Measurements from ENCODE around the gene ISG20. TPM values are rescaled to one million over a fixed set of nuclear protein-coding genes. Genes with fewer than 3 reads are reported as not detected.

Gene ISG20
- total RNA-seq, 1 experiment from 2014 or later = 14.9 TPM

GRCh38 chr15:88705769-88706165 is 67.0 kb downstream of the ISG20 start:
- BruUV-seq (replicated peaks) = no TSS peak
- intact Hi-C loops (cut with micrococcal nuclease; ENCODE audit: unreplicated experiment) (no loop called here), in situ Hi-C loops (cut with HindIII; ENCODE audit: low pct_unique_long_range_greater_than_20kb, low sequenced_read_pairs) (no loop called here)
- no peak overlapping the region for H3K27ac ChIP-seq (ENCODE audit: low read length)
- peak overlapping the region; percentile 24 to 32; a peak in 3 of 4 replicates for H3K4me3 ChIP-seq (ENCODE audit: low read depth in 2 of 2, low read length in 2 of 2)
- no peaks in the 10 kb centered on the region for H3K36me3 ChIP-seq (ENCODE audit: control insufficient read depth, insufficient read depth, low read length)
- no peak for DNase-seq (ENCODE audit: low read depth, low spot score)
- no peak for TF ChIP-seq POLR2AphosphoS5 (IDR thresholded peaks at IDR 0.05; ENCODE audit: low read depth, low read length)
- TF ChIP-seq TCF7L2 (IDR thresholded peaks at IDR 0.05; ENCODE audit: low read depth, low read length) = no peak
- no peak for TF ChIP-seq SIN3A (IDR thresholded peaks at IDR 0.05; ENCODE audit: borderline replicate concordance, insufficient read depth, low read depth, low read length)
- TF ChIP-seq CTCF (IDR thresholded peaks at IDR 0.05) = no peak
- no peak for TF ChIP-seq REST (IDR thresholded peaks at IDR 0.05; ENCODE audit: insufficient read depth in 1 of 2, low read depth in 2 of 2, low read length in 1 of 2)
- H3K27me3 ChIP-seq (ENCODE audit: control insufficient read depth, insufficient read depth, low read length) = peaks cover 21% of the 10 kb centered on the region
- H3K9me3 ChIP-seq (ENCODE audit: control insufficient read depth, insufficient read depth, low read depth, low read length) = no peaks in the 10 kb centered on the region
- no peaks in the 10 kb centered on the region for H3K4me1 ChIP-seq (ENCODE audit: control insufficient read depth, insufficient read depth, low read length)
- peak; percentile 40 for ATAC-seq
- ChIA-PET CTCF (no interaction called here), POLR2A (no interaction called here)

Small RNA genes within 50 kb of the gene (microRNA-seq; reads per million reads assigned to microRNA genes)
- gene MIR1179 (ENCODE audit: unreplicated experiment) (0.95 reads per million), gene MIR3529 (ENCODE audit: unreplicated experiment) (not detected), gene MIR7-2 (ENCODE audit: unreplicated experiment) (not detected)

Other genes starting within 250 kb of the ISG20 start
- gene MRPL46, start 171.6 kb upstream of the ISG20 start, total RNA-seq (2021; ENCODE audit: unreplicated experiment) = 31.3 TPM
- gene MRPS11, start 171.3 kb upstream of the ISG20 start, total RNA-seq (2021; ENCODE audit: unreplicated experiment) = 76.9 TPM
- 5.2 TPM for gene DET1, start 92.3 kb upstream of the ISG20 start, total RNA-seq (2021; ENCODE audit: unreplicated experiment)
- gene AEN, start 17.7 kb upstream of the ISG20 start, total RNA-seq (2021; ENCODE audit: unreplicated experiment) = 38.7 TPM
- 0.03 TPM for gene ACAN, start 164.4 kb downstream of the ISG20 start, total RNA-seq (2021; ENCODE audit: unreplicated experiment)